ENCODE data around the gene SETD1A. TPM values are rescaled to one million over a fixed set of nuclear protein-coding genes. Genes with fewer than 3 reads are reported as not detected.

The SETD1A gene
- total RNA-seq, 1 donor from 2014 or later = 7.2 TPM

GRCh38 chr16:31025339-31025738 is 67.8 kb downstream of the SETD1A start:
- H3K36me3 ChIP-seq (ENCODE audit: control insufficient read depth, insufficient read depth, low read length) = no peaks in the 10 kb centered on the region
- no peaks in the 10 kb centered on the region for H3K27me3 ChIP-seq (ENCODE audit: control insufficient read depth, insufficient read depth, low read length)
- no peak for TF ChIP-seq CTCF (IDR thresholded peaks at IDR 0.05; ENCODE audit: insufficient read depth, low read length, poor library complexity, severe bottlenecking)
- DNase-seq (ENCODE audit: low read depth) = no peak
- no peak overlapping the region for H3K4me3 ChIP-seq (ENCODE audit: low read depth, low read length)

- no peak for TF ChIP-seq CTCF (IDR thresholded peaks at IDR 0.05; ENCODE audit: insufficient read depth, low read length, poor library complexity, severe bottlenecking)
- no peaks in the 10 kb centered on the region for H3K27me3 ChIP-seq (ENCODE audit: control insufficient read depth, insufficient read depth, low read length)
- H3K36me3 ChIP-seq (ENCODE audit: control insufficient read depth, insufficient read depth, low read length) = no peaks in the 10 kb centered on the region
- no peak overlapping the region for H3K4me3 ChIP-seq (ENCODE audit: low read depth, low read length)
- DNase-seq (ENCODE audit: low read depth) = no peak
Measured at GRCh38 chr16:31029272-31029671, 71.7 kb downstream of the SETD1A start.

GRCh38 chr16:31031276-31031675 is 73.7 kb downstream of the SETD1A start:
- H3K4me3 ChIP-seq (ENCODE audit: low read depth, low read length) = no peak overlapping the region
- H3K27me3 ChIP-seq (ENCODE audit: control insufficient read depth, insufficient read depth, low read length) = no peaks in the 10 kb centered on the region
- DNase-seq (ENCODE audit: low read depth) = no peak
- no peak for TF ChIP-seq CTCF (IDR thresholded peaks at IDR 0.05; ENCODE audit: insufficient read depth, low read length, poor library complexity, severe bottlenecking)
- H3K36me3 ChIP-seq (ENCODE audit: control insufficient read depth, insufficient read depth, low read length) = no peaks in the 10 kb centered on the region

DNA sequence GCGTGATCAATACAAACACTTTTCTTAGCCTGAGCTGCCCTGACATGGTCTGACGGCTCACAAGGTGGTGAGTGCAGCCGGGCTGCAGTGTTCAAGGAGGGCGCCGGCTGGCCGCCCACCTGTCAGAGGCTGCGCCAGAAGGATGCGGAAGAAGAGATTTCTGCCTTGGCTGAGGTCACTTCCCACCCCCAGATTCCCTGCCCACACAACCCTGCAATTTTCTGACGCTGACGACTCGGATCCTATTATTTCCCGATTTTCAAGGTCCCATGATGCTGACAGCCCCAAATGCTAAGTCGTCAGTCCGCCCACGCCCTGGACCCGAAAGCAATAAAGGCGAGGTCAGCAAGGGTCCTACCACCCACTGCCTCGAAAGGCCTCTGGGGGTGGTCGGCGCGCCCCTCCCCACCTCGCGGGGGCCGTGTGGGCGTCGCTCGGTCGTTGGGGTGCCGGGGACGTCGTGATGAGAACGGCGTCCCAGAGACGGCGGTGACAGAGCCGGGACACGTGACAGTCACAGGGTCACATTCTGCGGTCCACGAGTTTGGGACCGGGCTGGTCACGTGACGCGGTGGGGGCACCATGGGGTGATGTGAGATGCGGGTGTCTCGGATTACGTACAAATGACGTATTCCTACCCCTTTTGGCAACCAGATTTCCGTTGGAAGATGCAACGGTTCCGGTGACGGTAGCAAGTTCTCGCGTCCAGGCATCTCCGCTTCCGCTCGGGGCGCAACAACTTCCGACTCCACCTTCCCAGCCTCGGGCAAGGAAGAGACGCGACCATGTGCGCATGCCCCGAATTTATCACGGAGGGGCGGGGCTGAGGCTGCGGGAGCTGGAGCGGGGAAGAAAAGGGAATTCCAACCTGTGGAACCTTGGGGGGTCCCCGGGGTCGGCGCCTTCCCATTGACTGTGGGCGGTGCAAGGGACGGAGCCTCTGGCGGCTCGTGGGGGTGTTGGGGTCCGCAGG is 75.5 kb downstream of the SETD1A start, which contains the start of gene STX4:
Gene STX4, plus strand, starts transcription at position 823 of the 973 bp plus-strand sequence. CDS start 248 bp downstream, outside the sequence.
- H3K27me3 ChIP-seq (ENCODE audit: control insufficient read depth, insufficient read depth, low read length) = no peaks in the 10 kb centered on the region
- no peak for TF ChIP-seq CTCF (IDR thresholded peaks at IDR 0.05; ENCODE audit: insufficient read depth, low read length, poor library complexity, severe bottlenecking)
- peak; percentile 88 for DNase-seq (ENCODE audit: low read depth)
- H3K36me3 ChIP-seq (ENCODE audit: control insufficient read depth, insufficient read depth, low read length) = peaks cover 2% of the 10 kb centered on the region
- peak within 1 kb of the TSS; percentile 100 for H3K4me3 ChIP-seq (ENCODE audit: low read depth, low read length)

GRCh38 chr16:31033709-31034492 is 76.3 kb downstream of the SETD1A start:
- Histone ChIP-seq H3K4me3 (ENCODE audit: low read depth, low read length) (peak overlapping the region; percentile 100), H3K27me3 (ENCODE audit: control insufficient read depth, insufficient read depth, low read length) (no peaks in the 10 kb centered on the region), H3K36me3 (ENCODE audit: control insufficient read depth, insufficient read depth, low read length) (peaks cover 2% of the 10 kb centered on the region)
- DNase-seq (ENCODE audit: low read depth) = no peak
- no peak for TF ChIP-seq CTCF (IDR thresholded peaks at IDR 0.05; ENCODE audit: insufficient read depth, low read length, poor library complexity, severe bottlenecking)

Other genes starting within 250 kb of the SETD1A start
- gene PHKG2, start 209.3 kb upstream of the SETD1A start, total RNA-seq = 23.6 and 32.3 TPM in 2 replicates
- gene CFAP119, start 195.7 kb upstream of the SETD1A start, total RNA-seq = 1.6 and 5.7 TPM in 2 replicates
- gene RNF40, start 195.4 kb upstream of the SETD1A start, total RNA-seq = 101 and 130 TPM in 2 replicates
- gene ZNF629, start 170.5 kb upstream of the SETD1A start, total RNA-seq = 22.8 and 23.9 TPM in 2 replicates
- 43.1 and 46.3 TPM in 2 replicates for gene BCL7C, start 63.7 kb upstream of the SETD1A start, total RNA-seq
- 1.4 and 2.1 TPM in 2 replicates for gene CTF1, start 61.1 kb upstream of the SETD1A start, total RNA-seq
- gene FBXL19, start 34.2 kb upstream of the SETD1A start, total RNA-seq = 36.4 and 37.9 TPM in 2 replicates
- 35.3 and 37.9 TPM in 2 replicates for gene ORAI3, start 8.7 kb upstream of the SETD1A start, total RNA-seq
- 11.5 and 13.8 TPM in 2 replicates for gene HSD3B7, start 27.5 kb downstream of the SETD1A start, total RNA-seq
- 0.07 and 0.29 TPM in 2 replicates for gene STX1B, start 52.9 kb downstream of the SETD1A start, total RNA-seq
- gene STX4, start 75.8 kb downstream of the SETD1A start, total RNA-seq = 26.3 and 28.0 TPM in 2 replicates
- 23.1 and 27.8 TPM in 2 replicates for gene ZNF668, start 116.5 kb downstream of the SETD1A start, total RNA-seq
- gene ZNF646, start 116.7 kb downstream of the SETD1A start, total RNA-seq = 17.8 and 19.0 TPM in 2 replicates
- gene PRSS53, start 131.2 kb downstream of the SETD1A start, total RNA-seq = 1.6 and 2.1 TPM in 2 replicates
- gene VKORC1, start 137.0 kb downstream of the SETD1A start, total RNA-seq = 123 and 139 TPM in 2 replicates
- 50.9 and 59.6 TPM in 2 replicates for gene BCKDK, start 150.6 kb downstream of the SETD1A start, total RNA-seq
- 48.7 and 54.9 TPM in 2 replicates for gene KAT8, start 159.9 kb downstream of the SETD1A start, total RNA-seq
- 146 and 169 TPM in 2 replicates for gene PRSS8, start 178.0 kb downstream of the SETD1A start, total RNA-seq
- 0.55 and 1.5 TPM in 2 replicates for gene PRSS36, start 192.3 kb downstream of the SETD1A start, total RNA-seq
- 71.9 and 83.1 TPM in 2 replicates for gene FUS, start 222.4 kb downstream of the SETD1A start, total RNA-seq
- gene PYCARD, start 245.0 kb downstream of the SETD1A start, total RNA-seq = 38.5 and 38.6 TPM in 2 replicates